ENCODE measurements around the gene TTLL10.
A peak's percentile ranks its signal among the peaks of the same experiment; 100 is the strongest.
"Not testable (repeated sequence)": the region's sequence is repeated elsewhere in the genome, so short reads cannot be mapped to it uniquely, and the experiment has no call there.

Gene TTLL10

DNA sequence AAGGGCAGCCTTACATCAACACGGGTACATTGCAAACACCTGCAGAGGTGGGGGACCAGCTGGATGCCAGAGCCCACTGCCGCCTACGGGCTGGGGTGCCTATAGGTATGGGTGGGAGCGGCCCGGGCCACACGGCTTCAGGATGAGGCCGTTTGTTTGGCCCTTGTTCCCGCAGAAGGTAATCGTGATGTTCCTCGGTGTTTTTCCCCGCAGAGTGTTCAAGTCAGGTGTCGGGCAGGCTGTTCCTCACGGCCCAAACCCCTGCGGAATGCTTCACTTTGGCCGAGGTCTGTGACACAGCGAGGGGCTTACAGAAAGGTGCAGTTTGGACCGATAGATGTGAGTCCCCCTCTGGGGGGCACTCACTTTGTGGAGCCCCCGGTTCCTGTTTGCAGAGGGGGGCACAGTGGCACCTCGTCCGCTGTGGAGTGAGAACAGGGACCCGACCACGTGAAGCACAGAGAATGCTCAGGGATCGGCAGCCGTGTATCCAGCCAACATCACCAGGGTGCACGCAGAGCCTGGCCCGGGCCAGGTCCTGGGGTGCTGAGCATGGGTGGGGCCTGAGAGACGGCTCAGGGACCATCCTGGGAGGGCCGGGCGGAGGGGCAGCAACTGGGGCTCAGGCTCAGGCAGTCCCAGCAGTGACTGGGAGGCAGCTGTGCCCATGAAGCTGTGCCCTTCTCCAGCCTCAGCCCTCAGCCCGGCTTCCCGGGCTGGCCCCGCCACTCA, 453 bp upstream of the TTLL10 start:
- no peak for DNase-seq

DNA sequence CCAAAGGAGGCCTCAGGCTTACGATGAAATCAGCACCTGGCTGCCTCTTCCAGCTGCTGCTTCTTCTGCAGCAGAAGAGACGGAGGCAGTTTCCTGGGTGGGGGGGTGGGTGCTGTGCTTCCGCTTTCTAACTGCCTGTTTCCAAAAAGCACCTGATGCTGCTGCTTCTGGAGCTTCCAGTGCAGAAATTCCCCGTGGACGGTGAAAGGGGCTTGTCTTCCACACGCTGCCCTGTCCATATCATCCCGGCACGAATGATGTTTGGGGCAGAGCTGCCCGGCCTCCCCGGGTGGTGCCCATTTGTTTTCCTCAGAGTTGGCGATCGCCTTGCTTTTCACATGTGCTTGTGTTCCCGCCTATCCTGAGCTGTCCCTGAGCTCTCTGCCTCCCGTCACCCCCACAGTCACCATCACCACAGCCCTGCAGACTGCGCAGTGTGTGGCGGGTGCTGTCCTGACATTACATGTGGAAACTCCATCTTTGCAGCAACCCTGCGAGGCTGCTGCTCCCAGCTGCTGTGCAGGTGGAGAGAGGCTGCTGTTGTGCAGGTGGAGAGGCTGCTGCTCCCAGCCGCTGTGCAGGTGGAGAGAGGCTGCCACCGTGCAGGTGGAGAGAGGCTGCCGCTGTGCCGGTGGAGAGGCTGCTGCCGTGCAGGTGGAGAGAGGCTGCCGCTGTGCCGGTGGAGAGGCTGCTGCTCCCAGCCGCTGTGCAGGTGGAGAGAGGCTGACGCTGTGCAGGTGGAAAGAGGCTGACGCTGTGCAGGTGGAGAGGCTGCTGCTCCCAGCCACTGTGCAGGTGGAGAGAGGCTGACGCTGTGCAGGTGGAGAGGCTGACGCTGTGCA, 1.8 kb downstream of the TTLL10 start:
- no peak for DNase-seq

DNA sequence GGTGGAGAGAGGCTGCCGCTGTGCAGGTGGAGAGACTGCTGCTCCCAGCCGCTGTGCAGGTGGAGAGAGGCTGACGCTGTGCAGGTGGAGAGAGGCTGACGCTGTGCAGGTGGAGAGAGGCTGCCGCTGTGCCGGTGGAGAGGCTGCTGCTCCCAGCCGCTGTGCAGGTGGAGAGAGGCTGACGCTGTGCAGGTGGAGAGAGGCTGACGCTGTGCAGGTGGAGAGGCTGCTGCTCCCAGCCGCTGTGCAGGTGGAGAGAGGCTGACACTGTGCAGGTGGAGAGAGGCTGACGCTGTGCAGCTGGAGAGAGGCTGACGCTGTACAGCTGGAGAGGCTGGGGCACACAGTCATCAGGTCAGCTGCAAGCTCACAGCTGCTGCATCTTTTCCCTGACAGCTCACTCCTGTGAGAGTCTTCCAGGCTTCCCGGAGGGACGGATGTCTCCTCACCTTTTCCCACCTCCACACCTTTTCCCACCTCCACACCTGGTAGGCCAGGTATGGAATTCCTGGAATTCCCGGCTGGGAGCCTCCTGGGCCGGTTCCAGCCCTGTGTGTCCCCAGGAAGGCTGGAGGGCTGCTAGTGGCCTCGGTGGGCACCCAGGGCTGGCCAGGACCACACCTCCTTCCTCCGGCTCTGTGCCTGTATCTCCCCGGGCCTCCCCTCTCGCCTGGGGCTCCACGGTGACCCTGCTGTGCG, 2.5 kb downstream of the TTLL10 start:
- not testable (repeated sequence) for DNase-seq

- DNase-seq: no peak
These were observed 3.3 kb downstream of the TTLL10 start for GRCh38 chr1:1176931-1177330.

DNA sequence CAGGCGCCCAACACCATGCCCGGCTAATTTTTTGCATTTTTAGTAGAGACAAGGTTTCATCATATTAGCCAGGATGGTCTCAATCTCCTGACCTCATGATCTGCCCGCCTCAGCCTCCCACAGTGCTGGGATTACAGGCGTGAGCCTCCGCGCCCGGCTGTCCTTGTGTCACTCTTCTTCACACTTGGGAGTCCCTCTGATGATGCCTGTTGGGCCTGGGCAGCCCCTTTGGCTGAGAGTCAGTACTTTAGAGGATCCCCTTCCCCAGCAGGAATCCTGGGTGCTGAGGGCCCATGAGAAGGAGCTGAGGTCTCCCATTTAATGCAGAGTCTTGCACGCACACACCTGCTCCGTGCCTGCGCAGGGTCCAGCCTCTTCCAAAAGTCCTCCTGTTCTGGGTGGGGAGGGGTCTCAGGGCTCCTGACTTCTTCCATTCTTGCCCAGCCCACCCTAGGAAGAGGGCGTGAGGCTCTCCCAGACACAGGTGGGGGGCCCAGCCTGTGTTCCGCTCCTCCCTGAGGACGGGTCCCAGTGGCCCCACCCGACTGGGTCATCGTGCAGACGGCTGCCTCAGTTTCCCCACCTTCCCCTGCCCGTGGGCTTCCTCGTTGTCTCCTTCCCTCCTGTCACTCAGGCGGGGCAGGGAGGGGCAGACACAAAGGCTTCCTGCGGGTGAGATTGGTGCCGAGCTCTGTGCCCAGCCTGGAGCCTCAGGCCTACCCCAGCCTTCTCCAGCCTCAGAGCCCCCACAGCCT, 3.9 kb downstream of the TTLL10 start:
- no peak for DNase-seq

GRCh38 chr1:1178794-1179331, 5.2 kb downstream of the TTLL10 start:
- no peak for DNase-seq

DNA sequence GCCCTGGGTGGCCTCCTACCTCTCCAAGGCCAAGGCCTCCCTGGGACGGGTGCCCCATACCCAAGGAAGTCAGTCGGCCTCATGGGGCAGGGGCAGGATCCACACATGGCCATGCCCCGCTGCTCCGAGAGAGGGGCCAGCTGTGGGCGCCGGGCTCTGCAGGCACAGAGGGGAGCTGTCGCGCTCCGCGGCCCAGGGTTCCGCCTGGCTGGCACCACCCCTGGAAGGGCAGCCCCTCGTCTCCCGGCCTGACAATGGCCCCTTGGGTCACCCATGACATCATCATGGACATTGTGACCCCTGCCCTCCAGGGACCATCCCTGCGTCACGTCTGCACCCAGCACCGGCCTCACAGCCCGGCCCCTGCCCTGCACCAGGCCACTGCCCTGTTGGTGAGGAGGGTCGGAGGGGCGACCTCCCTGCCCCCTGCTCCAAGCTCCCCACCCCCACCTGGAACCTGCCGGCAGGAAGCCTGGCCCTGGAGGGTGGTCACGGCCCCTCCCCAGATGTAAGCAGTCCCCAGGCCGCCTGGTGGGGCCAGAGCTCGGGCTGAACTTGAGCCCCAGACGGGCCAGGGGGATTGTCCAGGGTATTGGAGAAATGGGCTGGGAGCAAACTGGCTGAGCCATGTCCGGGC, 5.8 kb downstream of the TTLL10 start:
- DNase-seq: no peak

DNA sequence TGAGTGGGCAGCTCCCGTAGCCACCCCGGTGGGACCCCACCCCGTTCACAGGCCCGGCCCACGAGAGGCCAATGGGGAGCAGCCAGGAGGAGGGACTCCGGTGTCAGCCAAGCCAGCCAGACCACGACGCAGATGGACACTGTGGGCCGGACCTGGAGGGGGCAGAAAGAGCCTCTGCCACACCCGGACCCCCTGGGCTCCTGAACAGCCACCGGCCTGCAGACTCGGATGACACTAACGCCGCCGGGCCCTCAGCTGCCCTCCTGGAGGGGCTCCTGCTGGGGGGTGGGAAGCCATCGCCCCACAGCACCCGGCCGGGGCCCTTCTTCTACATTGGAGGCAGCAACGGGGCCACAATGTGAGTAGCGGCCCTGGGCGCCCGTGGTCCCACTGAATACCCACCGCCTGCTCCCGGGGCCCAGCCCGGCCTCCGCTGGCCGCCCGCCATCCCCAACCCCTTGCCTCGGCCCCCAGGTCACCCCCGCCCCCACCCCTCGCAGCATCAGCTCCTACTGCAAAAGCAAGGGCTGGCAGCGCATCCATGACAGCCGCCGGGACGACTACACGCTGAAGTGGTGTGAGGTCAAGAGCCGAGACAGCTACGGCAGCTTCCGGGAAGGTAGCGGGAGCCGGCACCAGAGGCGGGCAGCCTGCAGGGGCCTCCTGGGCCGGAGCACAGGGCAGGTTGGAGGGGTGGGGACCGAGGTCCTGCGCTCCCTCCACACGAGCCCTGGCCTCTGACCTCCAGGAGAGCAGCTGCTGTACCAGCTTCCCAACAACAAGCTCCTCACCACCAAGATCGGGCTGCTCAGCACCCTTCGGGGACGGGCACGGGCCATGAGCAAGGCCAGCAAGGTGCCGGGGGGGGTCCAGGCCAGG, 6.5 kb downstream of the TTLL10 start:
- DNase-seq: no peak

GRCh38 chr1:1181129-1181937, 7.7 kb downstream of the TTLL10 start:
- DNase-seq: no peak

DNA sequence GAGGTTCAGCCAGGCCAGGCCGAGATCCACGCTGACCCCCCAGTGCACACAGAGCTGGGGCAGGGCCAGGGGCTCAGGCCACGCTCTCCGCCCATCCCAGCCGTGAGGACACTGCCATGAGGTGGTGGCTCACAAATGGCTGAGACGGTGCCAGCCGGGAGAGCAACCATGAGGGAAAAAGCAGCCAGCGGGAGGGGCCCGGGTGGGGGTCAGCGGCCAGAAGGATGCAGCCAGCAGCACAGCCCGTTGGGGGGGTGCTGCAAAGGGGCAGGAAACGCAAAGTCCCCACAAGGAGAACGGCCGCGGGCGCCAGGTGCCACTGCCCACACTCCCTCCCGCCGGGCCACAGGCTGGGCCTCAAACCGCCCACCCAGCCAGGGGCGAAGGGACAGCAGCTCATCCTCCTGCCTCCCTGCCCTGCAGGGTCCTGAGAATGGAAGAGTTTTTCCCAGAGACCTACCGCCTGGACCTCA, 8.3 kb downstream of the TTLL10 start:
- no peak for DNase-seq

DNA sequence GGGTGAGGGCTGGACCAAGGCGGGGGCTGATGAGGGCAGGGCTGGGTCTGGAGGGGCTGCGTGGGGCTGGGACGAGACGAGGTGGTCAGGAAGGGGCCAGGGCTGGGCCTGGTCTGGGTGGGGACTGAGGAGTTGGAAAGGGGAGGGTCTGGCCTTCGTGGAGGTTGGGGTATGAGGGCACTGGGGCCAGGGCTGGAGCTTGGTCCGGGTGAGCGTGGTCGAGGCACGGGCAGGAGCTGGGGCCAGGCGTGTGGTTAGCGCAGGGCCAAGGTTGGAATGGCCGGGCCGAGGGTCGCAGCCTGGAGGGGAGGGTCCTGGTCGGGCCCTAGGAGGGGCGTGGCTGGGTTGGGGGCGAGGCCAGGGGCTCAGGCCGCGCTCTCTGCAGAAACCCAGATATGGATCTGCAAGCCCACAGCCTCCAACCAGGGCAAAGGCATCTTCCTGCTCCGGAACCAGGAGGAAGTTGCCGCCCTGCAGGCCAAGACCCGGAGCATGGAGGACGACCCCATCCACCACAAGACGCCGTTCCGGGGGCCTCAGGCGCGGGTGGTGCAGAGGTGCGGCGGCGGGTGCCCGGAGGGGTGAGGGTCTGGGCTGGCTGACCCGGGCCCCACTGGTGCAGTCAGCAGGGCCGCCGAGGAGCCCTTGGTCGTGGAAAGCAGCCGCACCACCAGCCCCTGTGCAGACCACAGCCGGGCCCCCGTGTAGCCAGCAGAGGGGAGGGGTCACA, 9.0 kb downstream of the TTLL10 start:
- DNase-seq: peak in 2 of 4 experiments; percentile 2 to 36

DNA sequence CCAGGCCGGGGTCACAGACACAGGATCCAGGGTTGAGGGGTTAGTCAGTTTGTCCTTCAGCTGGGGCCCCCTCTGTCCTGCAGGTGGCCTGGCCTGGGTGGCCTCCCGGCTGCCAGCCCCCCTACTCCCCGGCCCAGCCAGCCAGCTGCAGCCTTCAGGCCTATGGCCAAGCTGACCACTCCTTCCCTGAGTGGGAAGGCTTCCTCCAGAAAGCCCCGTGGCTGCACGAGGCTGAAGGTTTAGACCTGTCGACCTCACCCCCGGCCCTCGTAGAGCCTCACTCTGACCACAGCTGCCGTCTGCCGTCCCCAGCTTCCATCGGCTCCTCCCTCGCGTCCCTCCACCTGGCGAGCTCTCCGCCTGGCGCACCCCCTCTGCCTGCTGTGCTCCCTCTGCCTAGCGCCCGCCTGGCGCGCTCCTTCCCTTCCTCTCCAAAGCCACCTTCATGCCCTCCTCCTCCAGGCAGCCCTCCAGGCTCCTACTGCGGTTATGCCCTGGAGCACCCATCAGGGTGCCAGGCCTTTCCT, 9.6 kb downstream of the TTLL10 start:
- no peak for DNase-seq

DNA sequence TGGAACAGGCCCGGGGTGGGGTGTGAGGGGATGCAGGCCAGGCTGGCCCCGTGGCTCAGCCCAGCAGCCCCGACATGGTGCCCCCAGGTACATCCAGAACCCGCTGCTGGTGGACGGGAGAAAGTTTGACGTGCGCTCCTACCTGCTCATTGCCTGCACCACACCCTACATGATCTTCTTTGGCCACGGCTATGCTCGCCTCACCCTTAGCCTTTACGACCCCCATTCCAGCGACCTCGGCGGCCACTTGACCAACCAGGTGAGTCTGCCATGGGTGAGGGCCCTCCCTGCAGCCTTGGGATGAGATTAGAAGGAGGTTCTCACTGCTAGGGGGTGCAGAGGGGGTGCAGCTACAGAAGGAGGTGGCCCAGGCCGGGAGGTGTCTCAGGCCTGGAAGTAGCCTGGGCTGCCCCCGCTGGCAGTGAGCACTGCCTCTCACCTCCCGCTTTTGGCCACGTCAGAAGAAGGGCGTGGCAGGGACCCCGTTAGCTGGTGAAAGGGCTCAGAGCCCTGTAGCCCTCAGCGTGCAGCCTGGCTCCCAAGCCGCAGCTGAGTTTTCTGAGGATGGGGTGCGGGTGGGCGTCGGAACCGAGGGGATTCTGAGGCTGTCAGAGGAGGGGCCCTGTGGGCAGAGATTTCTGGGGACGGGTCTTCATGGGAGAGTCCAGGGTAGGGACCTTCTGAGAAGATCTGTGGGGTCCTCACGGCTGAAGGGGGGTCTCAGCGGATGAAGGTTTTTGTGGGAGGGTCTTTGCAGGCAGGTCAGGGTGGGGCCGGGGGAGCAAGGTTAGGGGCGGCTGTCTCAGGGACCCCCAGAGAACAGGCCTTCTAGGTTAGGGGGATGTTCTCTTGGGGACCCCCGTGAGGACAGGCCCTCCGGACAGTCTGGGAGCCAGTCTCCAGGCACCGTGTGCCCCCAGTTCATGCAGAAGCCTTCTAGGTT, 10.4 kb downstream of the TTLL10 start:
- no peak for DNase-seq

DNA sequence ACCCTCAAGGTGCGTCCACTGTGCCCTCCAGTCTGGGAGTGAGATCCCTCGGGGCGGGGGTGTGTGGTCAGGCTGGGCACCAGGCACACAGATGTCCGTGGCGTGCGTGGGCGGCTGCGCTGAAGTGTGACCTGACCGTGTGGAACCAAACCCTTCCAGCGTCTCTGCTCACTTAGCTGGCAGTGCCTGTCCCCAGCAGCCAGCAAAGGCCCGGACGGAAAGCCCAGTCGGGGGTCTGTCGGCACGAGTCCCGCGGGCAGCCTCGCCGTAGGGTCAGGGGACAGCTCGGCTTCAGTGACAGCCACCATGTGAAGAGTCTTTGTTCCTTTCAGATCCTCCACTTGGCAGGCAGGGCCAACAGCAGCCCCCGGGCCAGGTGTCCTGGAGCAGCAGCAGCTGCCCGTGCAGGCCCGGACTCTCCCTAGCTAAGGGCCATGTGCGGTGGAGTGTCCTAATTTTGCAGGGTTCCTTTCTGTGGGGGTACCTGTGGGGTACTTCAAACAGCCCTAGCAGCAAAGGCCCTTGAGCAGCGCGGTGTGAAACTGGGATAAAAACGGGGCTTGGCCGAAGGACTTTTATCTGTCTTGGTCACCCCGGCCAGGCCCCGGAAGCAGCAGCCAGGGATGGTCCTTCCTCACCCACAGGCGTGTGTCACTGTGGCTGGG, 11.6 kb downstream of the TTLL10 start:
- DNase-seq: no peak

GRCh38 chr1:1187938-1188337, 14.3 kb downstream of the TTLL10 start:
- no peak for DNase-seq

DNA sequence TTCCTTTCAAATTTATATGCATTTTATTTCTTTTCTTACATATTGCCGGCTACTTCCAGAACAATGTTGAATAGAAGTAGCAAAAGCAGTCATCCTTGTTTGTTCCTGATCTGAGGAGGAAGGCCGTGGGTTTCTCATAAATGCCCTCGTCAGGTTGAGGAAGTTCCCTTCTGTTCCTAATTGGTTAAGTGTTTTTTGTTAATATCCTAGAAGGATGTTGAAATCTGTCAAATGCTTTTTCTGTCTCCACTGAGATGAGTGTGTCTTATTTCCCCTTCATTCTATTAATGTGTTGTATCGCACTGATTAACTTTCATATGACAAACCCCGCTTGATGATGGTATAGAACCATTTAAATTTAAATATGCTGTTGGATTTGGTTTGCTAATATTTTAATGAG, 15.4 kb downstream of the TTLL10 start:
- peak; percentile 50 to 87 (median 78) for DNase-seq

GRCh38 chr1:1191734-1192133, 18.1 kb downstream of the TTLL10 start:
- no peak for DNase-seq
